ENCODE data around the gene CCL5.

The CCL5 gene

DNA sequence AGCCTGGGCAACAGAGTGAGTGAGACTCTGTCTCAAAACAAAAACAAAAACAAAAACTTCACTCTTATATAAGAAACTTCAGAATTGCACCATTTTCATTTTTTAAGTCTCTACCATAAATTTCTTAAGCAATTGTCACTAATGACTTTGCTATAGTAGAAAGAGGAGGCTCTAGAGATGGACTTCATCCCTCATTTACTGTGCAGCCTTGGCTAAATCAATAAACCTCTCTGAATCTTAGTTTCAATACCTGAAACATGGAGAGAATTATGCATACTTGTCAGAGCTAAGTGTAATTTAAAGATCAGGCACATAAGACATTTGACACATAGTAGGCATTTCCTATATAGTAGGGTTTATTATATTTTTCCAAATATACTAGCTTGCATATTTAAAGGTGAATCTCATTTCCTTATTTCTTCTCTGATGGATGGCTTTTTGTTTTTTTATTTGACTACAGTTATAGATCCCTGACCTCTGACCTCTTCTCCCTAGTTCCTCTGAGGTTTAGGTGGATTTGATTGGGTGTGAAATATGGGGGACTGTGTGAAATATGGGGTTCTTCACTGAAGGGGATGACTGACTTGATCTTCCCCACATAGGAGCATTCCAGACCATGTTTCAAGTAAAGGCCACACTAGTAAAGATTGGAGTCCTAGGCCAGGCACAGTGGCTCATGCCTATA is 2.7 kb downstream of the CCL5 start:
- TF ChIP-seq TAF1 (IDR thresholded peaks at IDR 0.05; ENCODE audit: borderline replicate concordance, insufficient read depth, low read length): no peak
- TF ChIP-seq FOXP2 (optimal IDR thresholded peaks at IDR 0.05; ENCODE audit: borderline replicate concordance, extremely low read depth, extremely low read length, insufficient read depth): no peak
- TF ChIP-seq, protein P1, sequence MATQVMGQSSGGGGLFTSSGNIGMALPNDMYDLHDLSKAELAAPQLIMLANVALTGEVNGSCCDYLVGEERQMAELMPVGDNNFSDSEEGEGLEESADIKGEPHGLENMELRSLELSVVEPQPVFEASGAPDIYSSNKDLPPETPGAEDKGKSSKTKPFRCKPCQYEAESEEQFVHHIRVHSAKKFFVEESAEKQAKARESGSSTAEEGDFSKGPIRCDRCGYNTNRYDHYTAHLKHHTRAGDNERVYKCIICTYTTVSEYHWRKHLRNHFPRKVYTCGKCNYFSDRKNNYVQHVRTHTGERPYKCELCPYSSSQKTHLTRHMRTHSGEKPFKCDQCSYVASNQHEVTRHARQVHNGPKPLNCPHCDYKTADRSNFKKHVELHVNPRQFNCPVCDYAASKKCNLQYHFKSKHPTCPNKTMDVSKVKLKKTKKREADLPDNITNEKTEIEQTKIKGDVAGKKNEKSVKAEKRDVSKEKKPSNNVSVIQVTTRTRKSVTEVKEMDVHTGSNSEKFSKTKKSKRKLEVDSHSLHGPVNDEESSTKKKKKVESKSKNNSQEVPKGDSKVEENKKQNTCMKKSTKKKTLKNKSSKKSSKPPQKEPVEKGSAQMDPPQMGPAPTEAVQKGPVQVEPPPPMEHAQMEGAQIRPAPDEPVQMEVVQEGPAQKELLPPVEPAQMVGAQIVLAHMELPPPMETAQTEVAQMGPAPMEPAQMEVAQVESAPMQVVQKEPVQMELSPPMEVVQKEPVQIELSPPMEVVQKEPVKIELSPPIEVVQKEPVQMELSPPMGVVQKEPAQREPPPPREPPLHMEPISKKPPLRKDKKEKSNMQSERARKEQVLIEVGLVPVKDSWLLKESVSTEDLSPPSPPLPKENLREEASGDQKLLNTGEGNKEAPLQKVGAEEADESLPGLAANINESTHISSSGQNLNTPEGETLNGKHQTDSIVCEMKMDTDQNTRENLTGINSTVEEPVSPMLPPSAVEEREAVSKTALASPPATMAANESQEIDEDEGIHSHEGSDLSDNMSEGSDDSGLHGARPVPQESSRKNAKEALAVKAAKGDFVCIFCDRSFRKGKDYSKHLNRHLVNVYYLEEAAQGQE (IDR thresholded peaks at IDR 0.05; ENCODE audit: insufficient read depth in 1 of 2, low read depth in 2 of 2, low read length in 2 of 2): no peak

DNA sequence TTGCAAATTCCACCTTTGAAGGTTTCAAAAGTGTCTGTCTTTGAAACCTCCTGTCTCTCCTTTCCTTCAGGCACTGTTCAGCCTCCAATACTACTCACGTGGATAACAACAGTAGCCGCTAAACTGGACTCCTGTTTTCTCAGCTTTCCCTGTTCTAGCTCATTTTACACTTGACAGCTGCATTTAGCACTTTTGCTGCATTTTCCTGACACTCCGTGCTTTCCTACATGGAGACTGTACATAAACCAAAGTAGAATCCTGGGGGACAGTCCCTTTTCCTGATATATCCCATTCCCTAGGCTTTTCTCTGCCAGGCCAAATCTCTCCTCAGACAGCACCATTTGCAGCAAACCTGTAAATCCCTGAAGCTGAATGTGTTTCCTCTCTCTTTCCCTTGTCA is 3.6 kb downstream of the CCL5 start:
- TF ChIP-seq, protein P1 (IDR thresholded peaks at IDR 0.05; ENCODE audit: insufficient read depth in 1 of 2, low read depth in 2 of 2, low read length in 2 of 2): no peak
- TF ChIP-seq FOXP2 (optimal IDR thresholded peaks at IDR 0.05; ENCODE audit: borderline replicate concordance, extremely low read depth, extremely low read length, insufficient read depth): no peak
- TF ChIP-seq POLR2AphosphoS5 (IDR thresholded peaks at IDR 0.05; ENCODE audit: low read depth, low read length): no peak
- TF ChIP-seq TAF1 (IDR thresholded peaks at IDR 0.05; ENCODE audit: borderline replicate concordance, insufficient read depth, low read length): no peak
- TF ChIP-seq SIN3A (IDR thresholded peaks at IDR 0.05; ENCODE audit: borderline replicate concordance, insufficient read depth, low read length): no peak

DNA sequence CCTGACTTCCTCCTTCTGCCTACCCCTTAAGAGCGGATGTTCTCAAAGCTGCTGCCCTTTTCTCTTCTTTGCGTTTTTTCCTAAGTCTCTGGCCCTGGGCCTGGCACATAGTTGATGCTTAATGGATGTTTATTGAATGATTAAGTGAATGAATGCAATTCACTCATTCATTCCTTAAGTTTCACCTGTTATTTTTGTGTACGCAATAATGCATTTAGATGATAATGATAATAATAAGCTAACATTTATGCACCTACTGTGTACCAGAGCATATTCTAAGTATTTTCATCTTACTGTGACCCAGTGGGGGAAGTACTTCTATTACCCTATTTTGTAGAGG is 4.4 kb downstream of the CCL5 start:
- TF ChIP-seq TAF1 (IDR thresholded peaks at IDR 0.05; ENCODE audit: borderline replicate concordance, insufficient read depth, low read length) (no peak), FOXP2 (optimal IDR thresholded peaks at IDR 0.05; ENCODE audit: borderline replicate concordance, extremely low read depth, extremely low read length, insufficient read depth) (no peak), SIN3A (IDR thresholded peaks at IDR 0.05; ENCODE audit: borderline replicate concordance, insufficient read depth, low read length) (no peak)

DNA sequence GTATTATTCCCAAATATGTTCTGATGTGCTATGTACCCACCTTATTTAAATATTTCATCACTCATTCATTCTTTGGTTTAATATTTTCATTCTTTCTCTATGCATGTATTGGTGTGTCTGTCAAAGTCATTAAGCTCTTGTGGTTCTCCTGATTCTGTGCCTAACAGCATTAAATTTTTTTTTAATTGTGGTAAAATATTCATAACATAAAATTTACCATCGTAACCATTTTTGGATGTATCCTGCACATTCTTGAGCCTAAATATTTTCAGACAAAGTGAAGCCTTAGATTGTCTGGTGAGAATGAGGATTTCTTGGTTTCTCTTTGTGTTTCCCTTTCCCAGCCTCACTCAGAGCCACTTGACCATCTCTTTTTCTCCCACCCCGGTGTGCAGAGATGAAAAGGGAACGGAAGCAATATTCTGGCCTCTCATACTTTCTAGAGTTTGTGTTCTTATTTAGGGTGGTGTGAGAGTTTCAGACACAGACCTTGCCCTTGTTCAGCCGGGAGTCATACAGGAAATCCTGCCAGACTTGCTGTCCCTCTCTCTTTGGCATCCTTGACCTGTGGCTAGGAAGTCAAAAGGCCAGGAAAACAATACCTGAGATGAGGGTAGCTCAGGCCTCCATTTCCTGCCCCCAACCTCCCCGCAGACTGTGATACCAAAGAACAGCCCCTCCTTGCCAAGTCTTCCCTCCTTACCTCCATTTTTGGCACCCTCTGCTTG is 4.9 kb downstream of the CCL5 start:
- no peak for TF ChIP-seq TAF1 (IDR thresholded peaks at IDR 0.05; ENCODE audit: borderline replicate concordance, insufficient read depth, low read length)
- TF ChIP-seq FOXP2 (optimal IDR thresholded peaks at IDR 0.05; ENCODE audit: borderline replicate concordance, extremely low read depth, extremely low read length, insufficient read depth): no peak

DNA sequence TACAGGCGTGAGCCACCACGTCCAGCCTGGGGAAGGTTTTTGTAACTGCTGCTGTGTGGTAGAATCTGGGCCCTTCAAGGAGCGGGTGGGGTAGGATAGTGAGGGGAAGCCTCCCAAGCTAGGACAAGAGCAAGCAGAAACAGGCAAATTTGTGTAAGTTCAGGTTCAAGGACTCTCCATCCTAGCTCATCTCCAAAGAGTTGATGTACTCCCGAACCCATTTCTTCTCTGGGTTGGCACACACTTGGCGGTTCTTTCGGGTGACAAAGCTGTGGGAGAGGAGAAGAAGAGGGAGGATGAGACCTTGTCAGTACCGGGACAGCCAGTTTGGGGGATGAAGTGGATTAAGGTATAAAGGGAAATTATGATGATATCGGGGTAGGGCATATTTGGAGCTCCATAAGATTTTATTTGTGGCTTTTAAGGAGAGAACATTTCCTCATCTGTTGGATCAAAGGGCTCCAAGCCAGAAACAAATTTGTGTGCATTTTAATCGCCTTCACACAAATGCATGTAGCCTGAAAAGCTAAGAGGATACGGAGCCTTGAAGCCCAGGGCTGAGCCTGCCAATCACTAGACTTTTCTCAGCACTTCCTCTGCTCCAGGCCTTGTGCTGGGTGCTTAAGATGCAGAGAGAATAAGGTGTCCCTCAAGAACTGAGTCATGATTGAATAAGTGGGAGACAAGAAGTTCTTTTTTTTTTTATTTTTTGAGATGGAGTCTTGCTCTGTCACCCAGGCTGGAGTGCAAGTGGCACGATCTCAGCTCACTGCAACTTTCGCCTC is 7.8 kb downstream of the CCL5 start:
- TF ChIP-seq SIN3A (IDR thresholded peaks at IDR 0.05; ENCODE audit: borderline replicate concordance, insufficient read depth, low read length) (no peak), FOXP2 (optimal IDR thresholded peaks at IDR 0.05; ENCODE audit: borderline replicate concordance, extremely low read depth, extremely low read length, insufficient read depth) (no peak), POLR2AphosphoS5 (IDR thresholded peaks at IDR 0.05; ENCODE audit: low read depth, low read length) (no peak), TAF1 (IDR thresholded peaks at IDR 0.05; ENCODE audit: borderline replicate concordance, insufficient read depth, low read length) (no peak)
- TF ChIP-seq, protein P1 (IDR thresholded peaks at IDR 0.05; ENCODE audit: insufficient read depth in 1 of 2, low read depth in 2 of 2, low read length in 2 of 2): no peak

Measured in PFSK-1 (cell line).